ENCODE measurements around the gene BOLA2. TPM values are rescaled to one million over a fixed set of nuclear protein-coding genes. Genes with fewer than 3 reads are reported as not detected.
"Not testable (repeated sequence)": the region's sequence is repeated elsewhere in the genome, so short reads cannot be mapped to it uniquely, and the experiment has no call there.

Gene BOLA2
- total RNA-seq, 8 experiments from 2014 or later = 16.0 to 38.7 (median 25.1) TPM

DNA sequence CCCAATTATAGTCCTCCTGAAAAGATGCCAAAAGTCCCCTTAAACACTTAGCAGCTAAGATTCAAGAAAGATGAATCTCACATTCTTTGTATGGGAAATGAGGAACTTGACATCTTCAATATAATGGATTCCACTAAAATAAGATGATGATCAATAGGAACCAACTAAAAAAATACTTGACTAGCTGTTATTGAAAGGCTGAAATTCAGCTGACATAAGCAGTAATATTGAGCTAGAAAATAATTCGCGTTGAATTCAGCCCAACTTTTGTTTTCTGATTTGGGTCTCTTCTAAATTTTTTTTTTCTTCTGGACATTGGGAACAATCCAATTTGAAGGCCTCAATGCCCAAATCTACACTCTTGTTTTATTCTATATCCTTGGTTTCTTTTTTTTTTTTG lies 30.6 kb downstream of the BOLA2 start:
- H3K4me3 ChIP-seq; in situ Hi-C loops (cut with MboI; ENCODE audit: low pct_unique_long_range_greater_than_20kb in 2 of 9, low sequenced_read_pairs in 9 of 9, unreplicated experiment in 9 of 9); ATAC-seq (replicated peaks in 6 of 8); H3K4me1 ChIP-seq (replicated peaks in 1 of 2); H3K27ac ChIP-seq: not testable (repeated sequence)
- WGBS, 10 experiments = 92 to 100% (median 100%) methylated on average over 2 of the region's 2 CpGs; no CpG with 5 or more reads in 7 of the 10 experiments

DNA sequence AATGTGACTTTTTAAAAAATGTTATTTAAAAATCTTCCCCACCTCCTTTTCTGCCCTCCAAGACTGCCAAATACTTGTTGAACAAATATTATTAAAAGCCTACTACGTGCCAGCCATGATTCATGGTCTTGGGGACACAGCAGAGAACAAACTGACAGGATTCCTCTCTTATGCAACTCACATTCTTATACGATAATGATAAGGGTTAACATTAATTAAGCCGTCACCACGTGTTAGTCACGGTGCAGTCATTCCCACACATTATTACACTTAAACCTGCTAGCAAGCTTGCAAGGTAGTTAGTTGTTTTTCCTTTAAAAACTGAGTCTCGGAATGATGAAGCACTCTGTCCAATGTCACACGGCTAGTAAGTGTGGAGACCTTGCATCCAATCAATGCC lies 48.9 kb downstream of the BOLA2 start:
- H3K4me3 ChIP-seq; H3K27ac ChIP-seq; in situ Hi-C loops (cut with MboI; ENCODE audit: low pct_unique_long_range_greater_than_20kb in 2 of 9, low sequenced_read_pairs in 9 of 9, unreplicated experiment in 9 of 9); ATAC-seq (replicated peaks in 6 of 8); H3K4me1 ChIP-seq (replicated peaks in 1 of 2): not testable (repeated sequence)
- WGBS, 10 experiments = 20 to 50% methylated on average over 1 of the region's 7 CpGs; no CpG with 5 or more reads in 8 of the 10 experiments

Other genes with a start within 250 kb of the BOLA2 start
- gene NPIPB11, start 47.6 kb downstream of the BOLA2 start, total RNA-seq = 1 to 10 TPM in 4 of 8 experiments, under 1 TPM in 4; 0.14 to 2.8 (median 0.98) TPM
- 10 to 100 TPM in 6 of 8 experiments, 1 to 10 TPM in 2; 7.7 to 25.4 (median 12.4) TPM for gene SLX1B, start 182 bp upstream of the BOLA2 start, total RNA-seq
- 10 to 100 TPM in 1 of 8 experiments, 1 to 10 TPM in 2, under 1 TPM in 5; 0.16 to 18.4 (median 0.83) TPM for gene SULT1A4, start 5.6 kb upstream of the BOLA2 start, total RNA-seq
- gene NPIPB12, start 52.1 kb upstream of the BOLA2 start, total RNA-seq = 10 to 100 TPM in 4 of 8 experiments, 1 to 10 TPM in 4; 3.4 to 43.7 (median 11.4) TPM
- 1 to 10 TPM in 1 of 8 experiments, under 1 TPM in 7; 0.07 to 1.1 (median 0.35) TPM for gene SPN, start 208.9 kb upstream of the BOLA2 start, total RNA-seq
- 100 to 1,000 TPM in 1 of 8 experiments, 10 to 100 TPM in 7; 37.7 to 133 (median 52.8) TPM for gene QPRT, start 224.8 kb upstream of the BOLA2 start, total RNA-seq

Measured in motor neuron (in vitro differentiated cells).